Measurements from ENCODE around the gene RAB40C. TPM values are rescaled to one million over a fixed set of nuclear protein-coding genes. Genes with fewer than 3 reads are reported as not detected.

Gene RAB40C
- total RNA-seq, 1 experiment from 2014 or later: 17.7 TPM

DNA sequence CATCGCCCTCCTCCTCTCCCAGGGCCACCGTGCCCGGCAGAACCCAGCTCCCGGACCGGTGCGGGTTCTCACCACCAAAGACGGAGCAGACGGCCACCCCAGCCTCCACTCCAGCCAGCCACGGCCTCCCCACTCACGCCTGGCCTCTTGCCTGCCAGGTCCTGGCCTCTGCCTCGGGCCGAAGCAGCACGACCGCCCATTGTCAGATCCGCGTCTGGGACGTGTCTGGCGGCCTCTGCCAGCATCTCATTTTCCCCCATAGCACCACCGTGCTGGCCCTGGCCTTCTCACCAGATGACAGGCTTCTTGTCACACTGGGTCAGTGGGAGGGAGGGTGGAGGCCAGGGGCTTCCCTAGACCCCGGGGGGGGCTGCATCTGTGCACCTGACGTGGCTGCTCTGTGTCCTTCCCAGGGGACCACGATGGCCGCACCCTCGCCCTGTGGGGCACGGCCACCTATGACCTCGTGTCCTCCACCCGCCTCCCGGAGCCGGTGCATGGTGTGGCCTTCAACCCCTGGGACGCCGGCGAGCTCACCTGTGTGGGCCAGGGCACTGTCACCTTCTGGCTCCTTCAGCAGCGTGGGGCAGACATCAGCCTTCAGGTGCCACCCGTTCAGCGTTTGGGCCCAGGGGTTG is 71.4 kb downstream of the RAB40C start:
- no peaks in the 10 kb centered on the region for H3K4me1 Mint-ChIP-seq (ENCODE audit: insufficient read depth, unreplicated experiment)
- BruUV-seq (replicated peaks): no TSS peak
- H3K9me3 Mint-ChIP-seq (ENCODE audit: unreplicated experiment): no peaks in the 10 kb centered on the region
- ChIA-PET POLR2A (no interaction called here), CTCF (interaction anchor here (0.5 to 1.0 kb wide), 6 partner anchors 13 to 564 kb away, joined by 3 to 5 read pairs (median 3); partner anchors contain the start of gene TPSG1)
- peaks cover 6% of the 10 kb centered on the region for H3K36me3 Mint-ChIP-seq (ENCODE audit: insufficient read depth, unreplicated experiment)
- intact Hi-C loops (cut with micrococcal nuclease): no loop called here
- TF ChIP-seq, protein P1, sequence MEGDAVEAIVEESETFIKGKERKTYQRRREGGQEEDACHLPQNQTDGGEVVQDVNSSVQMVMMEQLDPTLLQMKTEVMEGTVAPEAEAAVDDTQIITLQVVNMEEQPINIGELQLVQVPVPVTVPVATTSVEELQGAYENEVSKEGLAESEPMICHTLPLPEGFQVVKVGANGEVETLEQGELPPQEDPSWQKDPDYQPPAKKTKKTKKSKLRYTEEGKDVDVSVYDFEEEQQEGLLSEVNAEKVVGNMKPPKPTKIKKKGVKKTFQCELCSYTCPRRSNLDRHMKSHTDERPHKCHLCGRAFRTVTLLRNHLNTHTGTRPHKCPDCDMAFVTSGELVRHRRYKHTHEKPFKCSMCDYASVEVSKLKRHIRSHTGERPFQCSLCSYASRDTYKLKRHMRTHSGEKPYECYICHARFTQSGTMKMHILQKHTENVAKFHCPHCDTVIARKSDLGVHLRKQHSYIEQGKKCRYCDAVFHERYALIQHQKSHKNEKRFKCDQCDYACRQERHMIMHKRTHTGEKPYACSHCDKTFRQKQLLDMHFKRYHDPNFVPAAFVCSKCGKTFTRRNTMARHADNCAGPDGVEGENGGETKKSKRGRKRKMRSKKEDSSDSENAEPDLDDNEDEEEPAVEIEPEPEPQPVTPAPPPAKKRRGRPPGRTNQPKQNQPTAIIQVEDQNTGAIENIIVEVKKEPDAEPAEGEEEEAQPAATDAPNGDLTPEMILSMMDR (IDR thresholded peaks at IDR 0.05; ENCODE audit: unreplicated experiment): no peak
- no peaks in the 10 kb centered on the region for H3K27me3 Mint-ChIP-seq (ENCODE audit: insufficient read depth, unreplicated experiment)
- H3K4me3 Mint-ChIP-seq (ENCODE audit: unreplicated experiment): no peak overlapping the region
- H3K27ac Mint-ChIP-seq (ENCODE audit: low read depth, unreplicated experiment): no peak overlapping the region
- DNase-seq (ENCODE audit: unreplicated experiment): no peak

DNA sequence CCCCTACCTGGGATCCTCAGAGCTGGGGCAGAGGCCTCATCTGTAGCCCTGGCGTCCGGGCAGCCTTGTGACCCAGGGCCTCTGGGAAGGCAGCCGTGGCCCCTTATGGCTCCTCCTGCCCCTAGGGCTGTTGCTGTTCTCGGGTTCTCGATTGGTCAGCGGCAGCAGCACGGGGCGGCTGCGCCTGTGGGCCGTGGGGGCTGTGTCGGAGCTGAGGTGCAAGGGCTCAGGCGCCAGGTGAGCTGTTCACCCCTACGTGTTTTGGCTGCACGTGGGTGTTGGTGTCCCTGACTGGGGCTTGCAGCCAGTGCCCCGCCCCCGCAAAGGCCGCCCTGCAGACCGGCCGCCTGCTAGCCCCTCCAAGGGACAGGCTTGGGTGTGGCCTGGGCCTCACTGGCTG is 72.2 kb downstream of the RAB40C start:
- CTCF ChIA-PET: interaction anchor here (0.5 to 1.3 kb wide), 6 partner anchors 9 to 535 kb away, joined by 3 to 5 read pairs (median 3); no protein-coding TSS in a partner anchor
- Mint-ChIP-seq H3K36me3 (ENCODE audit: insufficient read depth, unreplicated experiment) (no peaks in the 10 kb centered on the region), H3K4me3 (ENCODE audit: unreplicated experiment) (no peak overlapping the region), H3K9me3 (ENCODE audit: unreplicated experiment) (no peaks in the 10 kb centered on the region), H3K27me3 (ENCODE audit: insufficient read depth, unreplicated experiment) (no peaks in the 10 kb centered on the region), H3K4me1 (ENCODE audit: insufficient read depth, unreplicated experiment) (no peaks in the 10 kb centered on the region), H3K27ac (ENCODE audit: low read depth, unreplicated experiment) (no peak overlapping the region)
- DNase-seq (ENCODE audit: unreplicated experiment): no peak
- TF ChIP-seq, protein P1 (IDR thresholded peaks at IDR 0.05; ENCODE audit: unreplicated experiment): no peak
- intact Hi-C loops (cut with micrococcal nuclease): no loop called here
- POLR2A ChIA-PET: interaction anchor here (0.6 to 1.1 kb wide), 2 partner anchors 8 to 137 kb away, joined by 3 to 4 read pairs; no protein-coding TSS in a partner anchor
- no TSS peak for BruUV-seq (replicated peaks)

DNA sequence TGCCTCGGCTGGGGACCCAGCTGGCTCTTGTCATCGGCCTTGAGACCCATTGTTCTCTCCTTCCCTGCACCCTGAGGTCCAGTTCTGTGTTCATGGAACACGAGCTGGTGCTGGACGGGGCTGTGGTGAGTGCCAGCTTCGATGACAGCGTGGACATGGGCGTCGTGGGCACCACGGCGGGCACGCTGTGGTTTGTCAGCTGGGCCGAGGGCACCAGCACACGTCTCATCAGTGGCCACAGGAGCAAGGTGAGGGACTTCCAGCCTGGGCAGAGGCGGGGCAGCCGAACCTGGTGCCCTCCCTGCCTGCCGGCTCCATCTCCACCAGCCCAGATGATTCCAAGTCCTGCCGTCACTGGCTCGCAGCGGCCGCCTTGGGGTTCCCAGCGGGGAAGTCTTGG is 72.7 kb downstream of the RAB40C start:
- ChIA-PET POLR2A (interaction anchor here (1.1 kb wide), 1 partner anchor 9 kb away, joined by 4 read pairs; no protein-coding TSS in a partner anchor), CTCF (interaction anchor here (0.5 to 1.3 kb wide), 3 partner anchors 9 to 79 kb away, joined by 3 to 4 read pairs (median 3); no protein-coding TSS in a partner anchor)
- Mint-ChIP-seq H3K27ac (ENCODE audit: low read depth, unreplicated experiment) (no peak overlapping the region), H3K4me3 (ENCODE audit: unreplicated experiment) (no peak overlapping the region), H3K4me1 (ENCODE audit: insufficient read depth, unreplicated experiment) (no peaks in the 10 kb centered on the region), H3K9me3 (ENCODE audit: unreplicated experiment) (no peaks in the 10 kb centered on the region), H3K27me3 (ENCODE audit: insufficient read depth, unreplicated experiment) (no peaks in the 10 kb centered on the region), H3K36me3 (ENCODE audit: insufficient read depth, unreplicated experiment) (no peaks in the 10 kb centered on the region)
- intact Hi-C loops (cut with micrococcal nuclease): no loop called here
- no TSS peak for BruUV-seq (replicated peaks)
- DNase-seq (ENCODE audit: unreplicated experiment): no peak
- TF ChIP-seq, protein P1 (IDR thresholded peaks at IDR 0.05; ENCODE audit: unreplicated experiment): no peak

DNA sequence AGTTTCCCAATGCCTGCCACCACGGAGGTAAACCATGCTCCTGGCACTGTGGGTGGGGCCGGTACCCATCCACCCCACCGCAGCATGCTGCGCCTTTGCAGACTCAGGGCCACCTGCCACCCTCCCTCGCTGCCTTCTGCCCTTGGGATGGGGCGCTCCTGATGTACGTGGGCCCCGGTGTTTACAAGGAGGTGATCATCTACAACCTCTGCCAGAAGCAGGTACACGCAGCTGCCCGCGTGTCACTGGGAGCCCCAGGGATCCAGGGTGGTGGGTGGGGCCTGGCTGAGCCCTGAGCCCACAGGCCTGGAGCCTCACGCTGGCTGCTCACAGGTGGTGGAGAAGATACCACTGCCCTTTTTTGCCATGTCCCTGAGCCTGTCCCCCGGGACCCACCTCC is 76.7 kb downstream of the RAB40C start:
- ChIA-PET CTCF (interaction anchor here (0.9 to 2.3 kb wide), 5 partner anchors 8 to 45 kb away, joined by 3 to 7 read pairs (median 3); partner anchors contain the start of genes WDR24 and WDR90), POLR2A (interaction anchor here (3.2 kb wide), 1 partner anchor 18 kb away, joined by 17 read pairs; the partner anchor contains the start of gene WDR90)
- intact Hi-C loops (cut with micrococcal nuclease): no loop called here
- Mint-ChIP-seq H3K36me3 (ENCODE audit: insufficient read depth, unreplicated experiment) (peaks cover 18% of the 10 kb centered on the region), H3K9me3 (ENCODE audit: unreplicated experiment) (no peaks in the 10 kb centered on the region), H3K4me1 (ENCODE audit: insufficient read depth, unreplicated experiment) (no peaks in the 10 kb centered on the region), H3K27me3 (ENCODE audit: insufficient read depth, unreplicated experiment) (no peaks in the 10 kb centered on the region), H3K4me3 (ENCODE audit: unreplicated experiment) (no peak overlapping the region), H3K27ac (ENCODE audit: low read depth, unreplicated experiment) (no peak overlapping the region)
- TF ChIP-seq, protein P1 (IDR thresholded peaks at IDR 0.05; ENCODE audit: unreplicated experiment): no peak
- no peak for DNase-seq (ENCODE audit: unreplicated experiment)
- BruUV-seq (replicated peaks): no TSS peak

Data from MCF 10A (cell line).